Activated CD4-positive, alpha-beta T cell treated with anti-CD3 and anti-CD28 coated beads, Interleukin-2, amount 50 U/mL, for 1 hour (primary cell): ENCODE measurements around the gene SECISBP2.
A peak's percentile ranks its signal among the peaks of the same experiment; 100 is the strongest.
"Not testable (repeated sequence)": the region's sequence is repeated elsewhere in the genome, so short reads cannot be mapped to it uniquely, and the experiment has no call there.

Source experiments
- DNase-seq: peaks from one replicate; pipeline ENCODE4 v3.0.0-alpha.2; 2020

Gene SECISBP2

DNA sequence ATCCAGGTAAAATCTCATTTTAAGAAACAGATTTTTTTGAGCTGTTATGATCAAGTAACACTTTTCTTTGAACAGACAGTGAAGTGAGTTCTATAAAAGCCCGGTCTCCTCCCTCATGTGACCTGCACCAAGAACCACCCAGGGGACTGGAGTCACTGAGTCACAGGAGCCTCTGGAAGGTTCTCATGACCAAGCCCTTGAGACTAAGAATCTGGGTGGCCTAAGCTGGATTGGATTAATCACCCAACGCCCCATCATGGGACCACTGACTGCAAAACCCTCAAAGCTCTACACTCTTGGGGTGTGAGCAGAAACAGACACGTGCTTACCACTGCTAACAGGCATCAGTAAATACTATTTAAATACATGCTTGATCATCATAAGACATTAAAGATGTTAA lies 48.4 kb downstream of the SECISBP2 start:
- no peak for DNase-seq

DNA sequence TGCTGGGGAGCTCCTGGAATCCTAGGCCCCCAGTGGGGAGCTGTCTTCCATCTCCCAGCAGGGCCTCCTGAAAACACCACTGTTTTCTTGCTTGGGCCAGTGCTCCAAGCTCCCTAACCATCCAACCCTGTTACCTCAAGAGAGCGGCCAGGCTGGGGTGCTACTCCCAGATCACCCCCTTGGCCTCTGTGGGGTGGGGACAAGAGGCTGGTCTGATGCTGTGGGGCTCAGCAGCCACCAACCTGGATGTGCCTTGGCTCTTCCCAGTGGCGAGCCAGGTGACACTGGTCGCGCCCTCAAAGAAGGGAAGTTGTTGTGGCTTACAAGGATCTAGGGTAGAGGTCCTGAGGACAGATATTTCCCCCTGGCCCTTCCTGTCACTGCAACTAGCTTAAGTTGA lies 49.0 kb downstream of the SECISBP2 start:
- no peak for DNase-seq

DNA sequence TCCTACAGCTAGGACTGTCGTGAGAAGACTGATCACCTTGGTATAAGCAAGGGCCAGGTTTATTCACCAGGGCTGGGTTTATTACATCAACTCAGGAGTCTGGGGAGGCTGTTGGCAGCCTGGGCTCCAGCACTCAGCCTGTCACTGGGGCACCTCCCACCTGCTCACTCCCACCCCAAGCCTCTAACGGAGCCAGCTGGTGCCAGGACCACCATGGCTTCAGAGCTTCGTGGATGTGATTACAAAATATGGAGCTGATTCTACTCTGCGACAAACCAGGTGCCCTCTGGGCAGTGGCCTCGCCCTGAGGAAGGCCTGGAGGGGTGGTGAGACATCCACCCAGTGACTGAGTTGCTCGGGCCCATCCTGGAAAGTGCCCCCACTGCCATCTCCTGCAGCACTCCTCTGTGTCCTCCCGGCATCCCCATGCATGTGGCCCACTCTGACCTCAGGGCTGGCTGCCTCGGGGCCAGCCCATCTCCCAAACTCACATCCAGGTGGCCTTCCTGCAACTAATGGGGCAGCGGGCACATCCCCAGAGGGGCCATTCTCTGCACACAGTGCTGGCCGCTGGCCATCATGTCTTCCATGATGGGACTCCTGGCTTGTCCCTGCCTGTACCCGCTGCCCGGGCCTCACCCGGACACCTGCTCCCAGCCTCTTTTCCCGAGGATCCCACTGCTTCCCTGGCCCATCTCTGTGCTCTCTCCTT lies 49.6 kb downstream of the SECISBP2 start:
- no peak for DNase-seq

DNA sequence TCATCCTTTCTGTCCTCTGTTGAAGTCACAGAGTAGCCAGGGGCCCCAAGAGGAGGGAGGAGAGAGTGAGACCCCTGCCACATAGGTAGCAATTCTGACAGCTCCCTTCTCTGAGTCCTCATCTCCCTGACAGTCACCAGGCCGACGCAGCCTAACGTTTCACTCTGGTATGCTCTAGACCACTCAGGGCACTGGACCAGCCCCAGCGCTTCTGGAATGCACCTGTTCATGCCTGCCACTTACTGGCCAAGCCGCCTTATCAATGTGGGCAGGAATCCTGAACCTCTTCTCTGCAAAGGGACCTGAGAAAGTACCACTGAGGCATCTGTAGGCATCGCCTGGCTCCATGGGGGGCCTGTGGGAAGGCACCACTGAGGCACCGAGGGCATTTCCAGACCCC lies 50.2 kb downstream of the SECISBP2 start:
- DNase-seq = no peak

DNA sequence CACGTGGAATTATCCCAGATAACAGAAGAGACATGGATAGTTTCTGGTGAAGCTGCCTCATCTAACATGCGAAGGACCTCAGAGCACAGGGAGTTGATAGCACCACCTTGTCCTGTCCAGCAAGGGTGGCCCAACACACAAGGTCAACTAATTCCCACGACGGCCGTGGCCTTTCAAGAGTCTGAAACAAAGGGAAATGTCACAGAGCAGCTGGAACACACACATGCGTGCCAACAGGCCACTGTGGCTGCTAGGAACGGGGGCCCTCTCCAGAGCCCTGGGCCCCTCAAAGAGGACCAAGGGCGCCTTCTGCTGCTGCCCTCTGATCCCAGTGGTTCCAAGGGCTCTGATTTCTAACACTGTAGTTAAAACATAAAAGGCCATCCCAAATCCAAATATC lies 50.7 kb downstream of the SECISBP2 start:
- DNase-seq = no peak

DNA sequence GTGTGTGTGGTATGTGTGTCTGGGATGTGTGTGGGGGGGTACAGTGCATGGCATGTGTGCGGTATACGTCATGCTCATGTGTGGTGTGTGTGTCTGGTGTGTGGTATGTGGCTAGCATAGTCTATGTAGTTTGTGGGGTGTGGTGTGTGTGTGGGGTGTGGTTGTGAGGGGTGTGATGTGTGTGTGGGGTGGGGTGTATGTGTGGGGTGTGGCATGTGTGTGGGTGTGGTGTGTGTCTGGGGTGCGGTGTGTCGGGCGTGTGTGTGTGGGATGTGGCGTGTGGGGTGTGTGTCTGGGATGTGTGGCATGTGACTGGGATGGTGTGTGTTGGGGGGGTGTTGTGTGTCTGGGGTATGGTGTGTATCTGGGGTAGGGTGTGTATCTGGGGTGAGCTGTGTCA lies 52.3 kb downstream of the SECISBP2 start:
- DNase-seq = no peak

DNA sequence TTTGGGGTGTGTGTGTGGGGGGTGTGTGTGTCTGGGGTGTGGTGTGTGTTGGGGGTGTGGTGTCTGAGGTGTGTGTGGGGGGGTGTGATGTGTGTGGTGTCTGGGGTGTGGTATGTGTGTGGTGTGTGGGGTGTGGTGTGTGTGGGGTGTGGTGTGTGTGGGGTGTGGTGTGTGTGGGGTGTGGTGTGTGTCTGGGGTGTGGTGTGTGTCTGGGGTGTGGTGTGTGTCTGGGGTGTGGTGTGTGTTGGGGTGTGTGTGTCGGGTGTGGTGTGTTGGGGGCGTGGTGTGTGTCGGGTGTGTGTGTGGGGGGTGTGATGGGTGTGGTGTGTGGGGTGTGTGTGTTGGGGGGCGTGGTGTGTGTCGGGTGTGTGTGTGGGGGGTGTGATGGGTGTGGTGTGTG lies 53.5 kb downstream of the SECISBP2 start:
- DNase-seq = not testable (repeated sequence)

DNA sequence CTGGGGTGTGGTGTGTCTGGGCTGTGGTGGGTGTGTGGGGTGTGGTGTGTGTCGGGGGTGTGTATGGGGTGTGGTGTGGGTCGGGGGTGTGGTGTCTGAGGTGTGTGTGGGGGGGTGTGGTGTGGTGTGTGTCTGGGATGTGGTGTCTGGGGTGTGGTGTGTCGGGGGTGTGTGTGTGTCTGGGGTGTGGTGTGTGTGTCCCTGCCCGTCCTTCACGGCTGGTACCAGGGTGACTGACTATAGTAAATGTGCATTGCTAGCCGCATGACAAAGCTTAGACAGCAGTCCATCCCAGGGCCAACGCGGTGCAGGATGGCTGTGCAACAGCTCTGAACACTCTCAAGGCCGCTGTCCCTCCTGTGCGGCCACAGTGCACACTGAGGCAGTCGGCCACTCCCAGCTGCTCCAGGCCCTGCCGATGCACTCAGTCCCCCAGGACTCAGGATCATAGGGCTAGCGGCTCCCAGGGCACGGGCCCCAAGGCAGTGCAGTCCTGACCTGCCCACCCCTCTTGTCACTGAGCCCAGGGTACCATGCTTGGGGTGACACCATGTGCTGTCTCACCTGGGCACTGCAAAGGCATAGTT lies 54.0 kb downstream of the SECISBP2 start:
- peak; percentile 39 for DNase-seq

DNA sequence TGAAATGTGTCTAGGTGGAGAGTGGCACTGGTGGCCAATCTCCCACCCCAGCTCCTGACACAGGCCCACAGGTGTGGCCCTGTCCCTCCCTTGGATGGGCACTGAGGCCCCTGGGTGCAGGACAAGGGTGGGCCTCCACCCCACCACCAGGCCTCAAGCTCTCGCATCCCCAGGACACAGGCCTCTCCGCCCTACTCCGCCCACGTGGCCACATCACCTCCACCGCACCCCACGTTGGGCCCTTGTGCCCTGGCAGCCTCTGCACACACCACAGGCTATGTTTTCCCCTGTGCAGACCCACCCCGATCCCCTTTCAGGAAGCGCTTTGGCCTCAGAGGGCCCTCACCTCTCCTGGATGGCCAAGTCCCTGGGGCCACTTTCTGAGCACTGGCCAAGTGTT lies 54.7 kb downstream of the SECISBP2 start:
- no peak for DNase-seq

DNA sequence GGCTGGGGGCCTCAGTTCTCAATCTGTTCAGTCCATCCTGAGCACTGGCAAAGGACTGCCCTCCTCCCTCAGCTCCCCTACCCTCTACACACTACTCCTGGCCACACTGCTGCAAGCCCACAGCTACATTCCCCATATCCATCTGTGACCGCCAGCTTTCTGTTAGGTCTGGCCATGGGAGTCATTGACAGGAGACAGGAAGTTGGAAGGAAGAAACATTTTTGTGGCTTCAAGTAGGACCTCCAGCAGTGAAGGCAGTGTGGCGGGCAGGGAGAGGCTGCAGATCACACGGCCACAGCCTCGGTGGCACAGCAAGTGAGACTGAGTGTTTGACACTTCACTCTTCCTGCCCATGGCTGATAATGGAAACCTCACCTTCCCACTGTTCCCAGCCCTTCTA lies 55.9 kb downstream of the SECISBP2 start:
- no peak for DNase-seq

DNA sequence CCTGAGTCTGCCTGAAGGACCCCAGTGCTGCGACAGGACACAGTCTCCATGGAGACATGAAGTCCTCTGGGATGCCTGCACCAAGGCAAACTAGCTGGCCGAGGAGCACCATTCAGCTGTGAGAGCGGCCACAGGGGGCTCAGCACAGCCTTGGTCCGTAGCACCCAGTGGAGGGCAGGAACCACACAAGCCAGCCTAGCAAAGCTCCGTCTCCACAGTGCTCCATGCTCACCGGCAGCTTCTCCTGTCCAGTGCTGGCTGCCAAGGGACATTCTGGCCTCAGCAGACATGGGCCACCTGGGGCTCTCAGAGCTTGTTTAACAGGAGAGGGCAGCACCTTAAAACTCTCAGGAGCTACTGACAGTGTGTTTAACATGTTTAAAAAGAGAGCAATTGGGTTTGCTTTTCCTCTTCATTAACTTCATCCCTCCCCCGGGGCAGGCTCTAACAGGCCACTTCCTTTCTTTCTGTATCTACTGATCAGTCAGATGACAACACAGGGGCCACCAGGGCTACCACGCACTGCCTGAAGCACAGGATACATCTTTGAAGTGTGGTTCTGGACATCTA lies 57.0 kb downstream of the SECISBP2 start:
- DNase-seq = no peak

DNA sequence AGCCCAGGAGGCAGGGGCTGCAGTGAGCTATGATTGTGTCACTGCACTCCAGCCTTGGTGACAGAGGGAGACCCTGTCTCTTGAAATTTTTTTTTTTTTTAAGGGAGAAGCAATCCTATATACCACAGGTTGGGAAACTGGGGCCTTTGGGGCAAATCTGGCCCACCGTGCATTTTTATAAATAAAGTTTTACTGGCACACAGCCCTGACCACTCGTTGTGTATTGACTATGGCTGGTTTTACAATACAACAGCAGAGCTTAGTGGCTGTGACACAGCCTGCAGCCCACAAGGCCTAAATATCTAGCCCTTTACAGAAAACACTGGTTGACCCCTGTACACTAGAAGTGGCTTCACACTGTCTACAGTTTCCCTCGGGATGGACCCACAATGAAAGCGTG lies 58.0 kb downstream of the SECISBP2 start:
- DNase-seq = no peak

DNA sequence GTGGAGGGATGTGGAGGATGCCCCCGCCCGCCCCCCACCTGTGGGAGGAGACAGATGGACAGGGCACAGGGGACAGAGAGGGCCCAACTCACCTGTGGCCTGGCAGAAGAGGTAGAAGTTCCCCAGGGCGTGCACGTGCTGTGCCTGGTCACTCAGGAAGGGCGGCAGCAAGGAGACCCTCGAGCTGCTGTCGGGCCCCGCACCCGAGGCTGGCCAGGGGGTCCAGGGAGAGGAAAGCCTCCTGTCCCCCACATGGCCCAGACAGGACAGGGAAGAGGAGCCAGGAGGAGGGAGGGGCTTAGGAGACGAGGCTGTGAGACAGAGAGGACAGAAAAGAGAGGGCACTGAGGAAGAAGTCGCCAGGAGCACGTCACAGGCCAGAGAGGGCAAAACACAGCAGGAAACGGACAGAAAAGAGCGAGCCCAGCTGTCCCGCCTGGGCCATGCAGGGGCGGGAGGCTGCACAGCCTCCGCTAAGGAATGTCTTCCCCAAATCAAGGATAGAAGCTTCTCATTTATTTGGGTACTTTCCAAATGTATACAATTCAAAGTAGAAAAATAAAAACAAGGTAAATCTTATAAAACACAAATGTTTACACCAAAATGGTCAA lies 58.5 kb downstream of the SECISBP2 start:
- no peak for DNase-seq

DNA sequence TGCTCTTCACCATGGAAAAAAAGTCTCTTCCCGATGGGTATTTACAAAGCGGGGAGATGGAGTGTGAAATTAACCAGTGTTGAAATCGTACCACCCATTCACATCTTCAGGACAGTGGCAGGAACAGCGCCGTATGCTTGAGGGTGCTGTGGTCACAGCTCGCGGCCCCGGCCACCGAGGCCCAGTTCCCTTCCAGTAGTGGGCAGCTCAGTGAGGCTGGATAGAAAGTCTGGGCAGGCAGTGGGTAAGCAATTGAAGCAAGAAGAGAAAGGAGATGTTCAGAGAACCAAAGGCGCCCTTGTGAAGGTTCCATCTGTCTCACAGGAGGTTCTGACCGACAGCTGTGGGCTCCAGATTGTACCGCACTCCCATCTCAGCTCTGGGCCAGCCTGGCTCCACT lies 59.1 kb downstream of the SECISBP2 start:
- DNase-seq = no peak

DNA sequence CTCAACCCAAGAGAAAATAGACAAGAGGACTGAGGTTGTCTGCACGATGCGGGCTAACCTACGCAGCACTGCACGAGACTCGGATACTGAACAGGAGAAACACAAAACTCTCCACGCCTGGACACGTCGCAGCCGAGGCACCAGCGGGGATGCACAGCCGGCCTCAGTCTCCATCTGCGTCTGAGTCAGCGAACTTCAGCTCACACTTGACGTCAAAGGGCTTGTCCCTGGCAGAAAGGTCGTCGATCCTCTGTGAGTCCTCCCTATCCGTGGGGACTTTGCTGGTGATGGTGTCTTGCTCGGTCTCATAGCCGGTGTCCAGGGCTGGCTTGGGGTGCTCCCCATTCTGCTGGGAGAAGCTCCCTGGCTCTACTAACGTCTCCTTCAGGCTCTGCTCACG lies 60.2 kb downstream of the SECISBP2 start:
- DNase-seq = no peak

DNA sequence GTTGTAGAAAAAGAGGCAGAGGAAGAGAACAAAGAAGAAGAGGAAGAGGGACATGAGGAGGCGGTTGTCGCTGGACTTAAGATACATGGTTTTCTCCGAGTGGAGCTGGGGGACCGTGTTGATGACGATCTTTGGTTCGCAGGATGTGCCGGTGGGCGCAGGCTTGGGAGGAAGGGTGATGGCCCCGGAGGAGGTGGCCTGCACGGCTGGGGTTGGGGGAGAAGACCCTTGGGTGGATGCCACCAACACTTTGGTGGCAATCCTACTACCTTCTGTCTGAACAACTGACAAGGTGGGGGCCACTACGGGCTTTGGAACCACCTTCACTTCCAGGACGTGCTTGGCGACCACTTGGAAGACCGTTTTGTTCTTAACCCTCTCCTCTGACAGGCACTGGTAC lies 60.7 kb downstream of the SECISBP2 start:
- no peak for DNase-seq

DNA sequence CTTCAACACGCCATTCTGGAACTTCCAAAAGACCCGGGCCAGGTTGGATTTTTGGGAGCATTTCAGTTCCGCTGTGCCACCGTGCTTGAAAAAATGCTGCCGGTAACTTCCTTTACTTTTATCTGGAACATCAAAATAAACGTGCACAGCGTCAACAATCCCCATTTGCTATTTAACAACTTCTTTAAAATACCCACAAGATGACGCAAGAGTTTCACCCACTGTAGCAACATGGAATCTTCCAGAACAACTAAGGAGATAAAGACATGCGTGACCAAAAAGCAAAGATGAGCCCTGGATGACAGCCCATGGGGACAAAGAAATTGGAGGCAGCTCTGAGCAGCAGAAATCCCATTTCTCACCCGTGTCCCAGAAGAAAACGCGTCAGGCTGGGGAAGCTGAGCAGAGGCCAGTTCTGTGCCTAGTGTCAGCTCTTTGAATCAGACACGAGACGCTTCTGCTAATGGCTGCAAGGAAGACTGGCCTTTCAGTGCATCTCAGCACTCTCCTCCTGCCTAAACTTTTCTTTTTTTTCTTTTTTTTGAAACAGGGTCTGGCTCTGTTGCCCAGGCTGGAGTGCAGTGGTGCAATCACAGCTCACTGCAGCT lies 61.3 kb downstream of the SECISBP2 start:
- DNase-seq = no peak

DNA sequence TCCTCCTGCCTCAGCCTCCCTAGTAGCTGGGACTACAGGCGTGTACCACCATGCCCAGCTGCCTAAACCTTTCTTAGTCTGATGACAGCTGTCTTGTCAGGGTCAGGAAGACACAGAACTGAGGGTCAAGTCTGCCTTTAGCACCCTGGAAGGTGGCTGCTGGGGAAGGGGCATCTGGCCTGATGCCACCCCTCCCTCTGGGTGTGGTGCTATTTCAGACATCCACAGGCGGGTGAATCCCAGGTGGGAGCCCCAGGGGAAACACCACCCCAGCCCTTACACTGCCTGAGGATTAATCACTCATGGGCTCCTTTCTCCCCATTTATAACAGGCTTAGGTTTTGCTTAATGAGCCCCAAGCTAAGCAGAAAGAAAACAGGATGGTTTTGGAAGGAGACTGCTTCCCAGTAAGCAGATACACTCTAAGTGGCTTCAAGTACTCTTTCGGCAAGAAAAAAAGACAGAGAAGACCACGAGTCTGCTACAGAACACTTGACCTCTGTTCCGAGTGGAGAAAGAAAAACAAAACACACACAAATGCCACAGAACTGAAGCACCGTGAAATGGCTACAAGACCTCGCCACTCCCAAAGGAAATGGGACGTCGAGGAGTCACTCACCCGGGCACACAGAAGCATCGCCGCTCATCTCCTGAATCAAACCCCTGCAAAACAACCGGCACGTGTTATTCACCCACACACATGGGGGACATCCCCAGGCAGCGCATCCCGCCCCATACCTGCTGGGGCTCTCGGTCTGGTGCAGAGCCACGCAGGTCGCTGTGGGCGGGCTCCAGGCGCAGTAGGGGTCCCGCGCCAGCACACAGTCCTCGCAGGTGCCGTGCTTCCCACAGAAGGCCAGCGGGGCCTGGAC lies 62.4 kb downstream of the SECISBP2 start:
- no peak for DNase-seq

DNA sequence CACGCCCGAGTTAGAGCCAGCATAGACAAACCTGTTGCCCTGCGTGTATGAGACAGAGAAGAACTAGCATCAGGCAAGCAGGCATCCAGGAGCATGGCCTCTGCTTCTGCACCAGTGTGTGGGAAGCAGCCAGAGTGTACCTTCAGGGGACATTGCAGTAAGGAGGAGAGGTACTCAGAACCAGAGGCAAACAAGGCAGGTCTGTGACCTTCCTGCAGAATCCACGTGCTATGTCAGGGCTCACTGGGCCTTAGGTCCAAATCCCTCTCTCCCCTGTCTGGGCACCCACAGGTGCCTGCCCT lies 63.0 kb downstream of the SECISBP2 start:
- no peak for DNase-seq

DNA sequence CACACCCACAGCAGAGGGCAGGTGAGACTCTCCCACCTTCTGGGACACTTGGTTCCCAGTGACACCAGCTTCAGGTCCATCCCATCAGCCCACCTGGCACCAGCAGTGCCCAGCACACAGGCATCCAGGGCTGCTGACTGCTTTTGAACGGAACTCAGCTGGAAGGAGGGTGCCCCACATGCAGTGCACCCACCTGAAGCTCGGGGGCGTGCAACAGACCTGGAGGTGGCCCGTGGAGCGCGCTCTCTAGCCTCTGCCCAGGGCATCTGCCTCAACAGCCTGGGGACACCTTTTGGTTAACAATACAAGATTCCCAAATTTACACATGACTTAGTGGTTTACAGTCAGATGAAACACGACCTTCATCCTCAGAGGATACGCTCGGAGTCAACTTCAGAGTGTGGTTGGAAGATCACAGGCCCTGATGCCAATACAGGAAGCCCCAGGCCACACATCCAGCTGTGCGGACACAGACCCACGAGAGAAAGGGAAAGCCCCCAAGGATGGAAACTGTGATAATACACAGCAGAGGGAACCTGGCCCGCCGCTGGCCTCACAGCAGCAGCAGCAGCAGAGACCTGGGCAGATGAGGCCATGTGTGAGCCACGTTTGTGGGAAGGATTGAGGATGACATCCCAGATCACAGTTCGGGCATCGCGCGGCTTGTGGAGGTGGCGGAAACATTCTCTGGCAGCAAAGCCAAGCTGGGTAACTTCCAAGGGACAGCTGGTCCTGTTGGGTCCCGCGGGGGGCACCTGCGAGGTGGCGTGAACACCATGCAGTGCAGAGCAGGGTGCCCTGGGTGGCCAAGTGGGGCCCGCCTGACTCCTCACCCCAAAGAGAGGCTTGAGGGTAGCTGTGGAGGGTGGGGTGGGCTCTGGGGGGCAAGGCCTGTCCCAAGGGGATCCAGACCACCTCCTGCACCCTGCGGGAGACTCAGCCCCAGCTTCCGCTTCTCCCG lies 64.0 kb downstream of the SECISBP2 start:
- no peak for DNase-seq

DNA sequence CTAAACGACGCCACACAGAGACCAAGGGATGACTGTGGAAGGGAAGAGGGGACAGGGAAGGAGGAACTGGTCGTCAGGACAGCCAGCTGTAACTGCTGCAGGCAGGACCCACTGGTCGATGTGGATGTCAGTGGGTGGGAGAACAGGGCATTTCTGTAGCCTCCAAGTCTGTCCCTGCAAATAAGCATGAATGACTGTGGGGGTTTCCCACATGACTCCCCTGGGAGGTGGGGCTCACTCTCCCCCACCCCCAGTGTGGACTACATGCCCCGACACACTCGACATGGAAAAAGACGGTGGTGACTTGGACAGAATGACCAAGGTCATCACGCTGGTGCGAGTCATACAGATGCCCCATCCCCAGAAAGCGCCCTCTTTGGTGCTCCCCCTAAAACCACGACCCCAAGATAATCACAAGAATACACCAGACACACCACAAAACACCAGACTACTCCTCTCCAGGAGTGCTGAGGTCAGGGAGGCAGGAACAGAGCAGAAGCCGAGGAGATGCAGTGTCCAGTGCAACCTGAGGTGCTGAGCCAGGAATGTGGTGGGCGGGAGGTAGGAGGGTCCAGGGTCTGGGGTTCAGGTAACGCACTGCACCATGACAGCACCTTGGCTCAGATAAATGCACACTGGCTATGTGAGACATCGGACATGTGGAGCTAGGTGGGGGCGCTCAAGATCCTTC lies 64.9 kb downstream of the SECISBP2 start:
- DNase-seq = no peak
